ENCODE data around the gene ALLC. TPM values are rescaled to one million over a fixed set of nuclear protein-coding genes. Genes with fewer than 3 reads are reported as not detected.

The ALLC gene
- total RNA-seq, 1 donor from 2014 or later, result not detected

DNA sequence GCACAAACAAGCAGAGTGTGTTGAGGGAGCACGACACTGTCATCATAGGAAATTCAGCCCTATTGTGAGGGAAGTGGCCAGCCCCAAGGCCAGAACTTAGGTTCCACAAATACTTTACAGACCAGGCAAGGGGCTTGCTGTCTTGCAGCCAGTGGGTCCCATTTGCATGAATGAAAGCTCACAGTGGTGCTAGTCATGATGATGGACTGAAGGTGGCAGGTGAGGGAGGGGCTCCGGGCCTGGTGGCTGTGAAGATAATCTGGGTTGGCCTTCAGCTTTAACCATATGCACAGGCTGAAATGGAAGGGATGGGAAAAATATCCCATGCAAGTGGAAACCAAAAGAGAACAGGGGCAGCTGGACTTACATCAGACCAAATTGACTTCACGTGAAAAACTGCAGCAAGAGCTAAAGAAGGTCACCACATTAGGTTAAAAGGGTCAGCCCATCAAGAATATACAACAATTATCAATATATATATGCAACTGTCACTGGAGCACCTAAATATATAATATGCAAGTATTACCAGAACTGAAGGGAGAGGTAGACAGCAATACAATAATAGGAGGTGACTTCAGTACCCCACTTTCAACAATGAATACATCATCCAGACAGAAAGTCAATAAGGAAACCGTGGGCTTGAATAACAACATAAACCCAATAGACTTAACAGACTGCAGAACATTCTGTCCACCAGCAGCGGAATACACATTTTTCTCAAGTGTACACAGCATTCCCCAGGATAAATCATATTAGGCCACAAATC, 84.9 kb downstream of the ALLC start:
- intact Hi-C loops (cut with micrococcal nuclease), result no loop called here

GRCh38 chr2:3743951-3744555, 86.1 kb downstream of the ALLC start:
- intact Hi-C loops (cut with micrococcal nuclease), result no loop called here

DNA sequence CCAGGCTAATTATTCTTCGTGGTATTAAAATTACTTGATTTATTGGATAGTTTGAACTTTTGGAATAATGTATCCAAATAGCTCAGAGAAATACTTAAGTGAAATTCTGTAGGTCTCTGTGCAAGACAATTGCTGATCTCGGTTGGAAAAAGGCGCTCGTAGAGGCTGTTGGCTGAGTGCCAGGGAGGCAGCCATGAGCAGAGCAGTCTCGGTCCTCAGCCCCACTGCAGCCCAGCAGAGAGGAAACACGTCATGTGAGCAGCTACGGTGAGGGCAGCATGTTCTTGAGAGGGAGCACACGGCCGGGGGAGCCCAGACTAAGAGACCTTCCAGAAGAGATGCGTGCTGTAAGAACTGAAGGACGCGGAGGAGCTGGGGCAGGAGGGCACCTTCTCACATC, 87.9 kb downstream of the ALLC start:
- intact Hi-C loops (cut with micrococcal nuclease), result no loop called here

DNA sequence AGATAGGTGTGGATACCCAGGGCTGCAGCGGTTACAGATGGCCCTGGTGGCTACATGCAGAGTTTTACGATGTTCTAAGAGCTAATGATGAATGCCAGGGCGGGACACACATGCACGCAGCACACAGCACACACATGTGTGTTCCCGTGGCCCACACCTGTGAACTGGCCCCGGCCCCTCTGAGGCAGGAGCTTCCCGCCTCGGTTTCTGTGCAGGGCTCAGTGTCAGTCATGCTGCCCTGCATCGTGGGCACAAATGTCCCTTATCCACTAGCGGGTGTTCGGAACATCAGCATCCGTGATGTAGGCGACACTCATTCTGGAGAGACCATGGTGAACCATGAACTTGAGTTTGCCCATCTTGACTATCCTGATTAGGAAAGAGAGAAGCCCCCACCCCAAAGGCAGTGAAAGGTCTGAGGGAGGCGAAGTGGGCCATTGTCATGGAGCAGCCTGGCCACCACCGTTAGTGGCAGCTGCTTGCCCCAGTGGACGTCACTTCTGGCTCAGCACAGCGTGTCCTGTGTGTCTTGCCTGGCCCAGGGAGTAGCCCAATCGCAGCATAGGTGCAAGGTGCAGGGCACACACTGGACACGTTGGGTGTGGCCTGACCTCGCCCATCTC, 89.1 kb downstream of the ALLC start:
- intact Hi-C loops (cut with micrococcal nuclease), result no loop called here

DNA sequence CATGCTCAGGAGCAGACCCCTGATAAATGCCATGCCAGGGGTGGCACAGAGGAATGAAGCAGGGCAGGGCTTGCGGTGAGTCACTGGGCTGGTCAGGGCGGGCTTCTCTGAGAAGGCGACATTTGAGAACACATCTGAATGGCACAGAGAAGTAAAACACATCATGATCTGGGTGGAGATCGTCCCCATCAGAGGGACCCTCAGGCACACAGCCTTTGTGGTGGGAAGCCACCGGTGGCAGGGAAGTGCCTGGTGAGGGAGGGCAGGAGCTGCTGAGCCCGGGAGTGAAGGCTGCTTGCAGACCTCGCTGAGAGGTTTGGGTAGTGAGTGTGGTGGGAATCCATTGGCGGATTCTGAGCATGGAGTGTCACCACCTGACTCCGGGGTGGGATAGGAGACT, 89.8 kb downstream of the ALLC start:
- intact Hi-C loops (cut with micrococcal nuclease), result no loop called here

- intact Hi-C loops (cut with micrococcal nuclease), result no loop called here
Observed at GRCh38 chr2:3749201-3749600, 91.2 kb downstream of the ALLC start.

- intact Hi-C loops (cut with micrococcal nuclease), result no loop called here
Observed at GRCh38 chr2:3751251-3751650, 93.3 kb downstream of the ALLC start.

DNA sequence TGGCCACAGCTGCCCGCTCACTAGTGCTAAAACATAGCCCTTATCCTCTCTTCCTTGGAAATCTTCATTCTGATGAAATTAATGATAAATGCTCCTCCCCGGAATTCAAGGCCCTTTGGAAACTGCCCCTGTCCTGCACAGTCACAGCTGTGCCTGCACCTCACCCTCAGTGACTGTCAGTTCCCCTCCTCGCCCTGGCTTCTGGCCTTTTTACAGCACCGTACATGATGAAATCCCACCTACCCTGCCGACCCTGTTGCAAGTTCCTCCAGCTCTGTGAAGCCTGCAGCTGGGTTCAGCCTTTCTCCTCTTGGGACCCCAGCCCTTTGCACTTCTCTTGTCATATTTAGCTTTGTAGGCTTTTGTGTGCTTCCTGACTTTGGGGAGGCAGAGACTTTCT, 93.8 kb downstream of the ALLC start:
- intact Hi-C loops (cut with micrococcal nuclease), result no loop called here

Other genes starting within 250 kb of the ALLC start
- 41.5 and 41.6 TPM in 2 replicates for gene ADI1, start 138.7 kb upstream of the ALLC start, total RNA-seq
- 29.3 and 29.7 TPM in 2 replicates for gene RNASEH1, start 99.9 kb upstream of the ALLC start, total RNA-seq
- 1,261 and 1,270 TPM in 2 replicates for gene RPS7, start 82.9 kb upstream of the ALLC start, total RNA-seq
- 0.27 TPM in 1 of 2 replicates, not detected in the other for gene COLEC11, start 63.1 kb upstream of the ALLC start, total RNA-seq
- gene DCDC2C, start 45.4 kb downstream of the ALLC start, total RNA-seq, result not detected in 2 replicates